ENCODE data around the gene DGUOK.

DNA sequence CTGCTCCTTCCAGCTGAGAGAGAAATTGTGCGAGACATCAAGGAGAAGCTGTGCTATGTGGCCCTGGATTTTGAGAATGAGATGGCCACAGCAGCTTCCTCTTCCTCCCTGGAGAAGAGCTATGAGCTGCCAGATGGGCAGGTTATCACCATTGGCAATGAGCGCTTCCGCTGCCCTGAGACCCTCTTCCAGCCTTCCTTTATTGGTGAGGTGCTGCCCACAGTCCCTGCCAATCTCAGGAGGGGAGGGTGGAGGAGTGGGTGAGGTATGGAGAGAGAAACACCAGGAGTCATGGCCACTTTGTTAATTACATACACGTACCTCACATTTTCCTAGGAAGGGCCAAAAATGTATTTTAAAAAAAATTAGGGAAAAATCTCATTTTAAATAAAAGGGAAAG, 12.0 kb upstream of the DGUOK start:
- TF ChIP-seq POLR2A (IDR thresholded peaks at IDR 0.05; ENCODE audit: low read depth, low read length) (no peak), TAF1 (IDR thresholded peaks at IDR 0.05; ENCODE audit: borderline replicate concordance, low read depth, low read length) (no peak)

Data from GM12892 (cell line).